Gastroesophageal sphincter (tissue), 3 donors: ENCODE measurements around the gene FNDC3B.

ENCODE experiments used
- CTCF ChIP-seq, 4 experiments: fragments of 200-600 bp in 2 of 4; fragments of 450-650 bp in 2 of 4; sonication (generic) in 1 of 4; IDR thresholded peaks; one replicate each; pipeline ENCODE4 v1.5.1; 2017 to 2019; ENCODE audit warnings: antibody characterized with exemption in 4 of 4, mild to moderate bottlenecking in 2 of 4, moderate library complexity in 2 of 4
- EP300 ChIP-seq: sonication (generic); formaldehyde crosslinking; IDR thresholded peaks from one replicate; pipeline ENCODE4 v1.6.1; 2017; ENCODE audit warnings: antibody characterized with exemption, mild to moderate bottlenecking
- POLR2A ChIP-seq, 2 donors: fragments of 450-650 bp; IDR thresholded peaks; one replicate each; pipeline ENCODE4 v1.6.1; 2017; ENCODE audit warnings: antibody characterized with exemption in 2 of 2, mild to moderate bottlenecking in 2 of 2, moderate library complexity in 1 of 2
- POLR2AphosphoS5 ChIP-seq: sonication (generic); formaldehyde crosslinking; IDR thresholded peaks from one replicate; pipeline ENCODE4 v1.6.1; 2017; ENCODE audit warnings: antibody characterized with exemption

GRCh38 chr3:172211123-172211522, 171.7 kb downstream of the FNDC3B start:
- TF ChIP-seq CTCF (IDR thresholded peaks at IDR 0.05) (no peak), POLR2A (IDR thresholded peaks at IDR 0.05) (no peak), POLR2AphosphoS5 (no peak), EP300 (no peak)
